GM18867 (cell line): Measurements from ENCODE around the gene FEZF2.

Experiments used
- ATAC-seq: cut with Tn5 transposase; IDR thresholded peaks from one replicate; pipeline ENCODE4 v1.9.1; 2021; ENCODE audit warnings: mild to moderate bottlenecking, moderate library complexity; ENCODE audit not compliant: unreplicated experiment

Gene FEZF2

DNA sequence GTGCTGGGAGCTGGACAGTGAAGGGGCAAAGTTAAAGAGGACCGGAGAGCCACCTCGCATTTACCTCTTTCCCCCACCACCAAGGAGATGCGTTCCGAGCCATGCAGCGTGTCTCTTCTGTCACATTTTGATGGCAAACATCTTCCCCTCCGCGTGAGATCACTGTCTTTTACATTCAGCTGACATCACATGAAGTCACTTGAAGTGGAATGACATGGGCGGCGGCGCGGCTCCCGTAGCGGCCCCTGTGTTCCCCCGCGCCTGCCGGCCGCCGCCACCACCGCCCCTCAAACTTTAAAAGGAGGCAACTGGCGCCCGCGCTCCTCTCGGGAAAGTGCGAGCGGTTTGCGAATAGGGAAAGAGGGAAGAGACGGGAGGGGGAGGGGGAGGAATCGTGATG, at the start of gene FEZF2:
Gene FEZF2, minus strand, starts transcription at position 336 of the 400 bp plus-strand sequence. CDS start 682 bp downstream, outside the sequence.
- no peak for ATAC-seq

DNA sequence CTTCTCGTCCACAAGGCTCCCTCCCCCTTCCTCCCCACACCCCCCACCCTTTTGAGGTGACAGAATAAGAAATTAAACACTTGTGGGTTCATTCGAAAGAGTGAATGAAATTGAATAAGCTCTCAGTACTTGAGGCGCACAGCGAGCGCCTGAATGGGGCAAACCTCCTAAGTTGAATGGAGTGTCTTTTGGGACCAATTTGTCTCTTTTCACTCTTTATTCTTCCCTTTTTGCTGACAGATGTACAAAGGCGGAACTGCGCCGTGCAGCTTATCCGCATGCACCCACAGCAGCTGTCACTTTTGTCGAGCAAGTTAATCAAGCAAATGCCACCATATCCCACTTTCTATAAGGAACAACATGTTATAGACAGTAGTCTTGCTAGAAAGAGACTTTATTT, 47.9 kb upstream of the FEZF2 start:
- no peak for ATAC-seq

DNA sequence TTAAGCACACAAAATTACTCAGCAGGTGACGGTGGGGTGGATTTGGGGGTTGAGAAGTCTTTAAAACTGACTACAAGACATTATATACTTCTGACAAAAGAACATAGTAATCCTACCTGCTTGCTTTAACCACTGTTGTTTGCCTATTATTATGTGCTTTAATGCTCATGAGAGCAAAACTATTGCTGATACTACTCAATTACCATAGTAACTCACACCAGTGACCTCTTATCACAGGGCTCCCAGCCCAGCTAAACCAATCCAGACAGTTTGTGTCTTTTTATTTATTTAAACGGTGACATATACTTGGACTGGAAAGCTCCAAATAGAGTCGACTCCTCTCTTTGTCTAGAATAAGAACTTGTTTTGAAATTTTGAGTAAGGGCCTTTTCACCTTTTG, 42.8 kb upstream of the FEZF2 start:
- ATAC-seq = no peak

DNA sequence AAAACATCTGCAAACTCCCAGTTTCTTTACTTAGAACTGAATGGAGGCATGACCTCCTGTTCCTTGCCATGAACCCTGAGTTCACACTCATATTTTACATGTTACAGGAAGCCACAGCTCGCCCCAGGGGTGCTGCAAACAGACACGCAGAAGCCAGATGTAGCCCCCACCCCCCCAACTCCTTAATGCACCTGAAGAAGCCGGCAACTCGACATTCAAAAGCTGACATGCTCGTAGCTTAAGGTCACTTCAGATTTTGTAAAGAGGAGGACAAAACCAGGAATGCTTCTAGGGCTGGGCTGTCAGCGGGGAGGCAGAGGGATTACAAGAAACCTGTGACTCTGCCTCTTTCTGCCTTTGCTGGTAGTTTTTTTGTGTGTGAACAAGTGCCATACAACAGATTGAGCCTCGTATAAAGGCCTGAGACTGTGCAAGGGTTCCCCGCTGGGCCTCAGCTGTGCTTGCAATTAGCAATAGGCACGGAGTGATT, 42.0 kb upstream of the FEZF2 start:
- ATAC-seq = no peak

DNA sequence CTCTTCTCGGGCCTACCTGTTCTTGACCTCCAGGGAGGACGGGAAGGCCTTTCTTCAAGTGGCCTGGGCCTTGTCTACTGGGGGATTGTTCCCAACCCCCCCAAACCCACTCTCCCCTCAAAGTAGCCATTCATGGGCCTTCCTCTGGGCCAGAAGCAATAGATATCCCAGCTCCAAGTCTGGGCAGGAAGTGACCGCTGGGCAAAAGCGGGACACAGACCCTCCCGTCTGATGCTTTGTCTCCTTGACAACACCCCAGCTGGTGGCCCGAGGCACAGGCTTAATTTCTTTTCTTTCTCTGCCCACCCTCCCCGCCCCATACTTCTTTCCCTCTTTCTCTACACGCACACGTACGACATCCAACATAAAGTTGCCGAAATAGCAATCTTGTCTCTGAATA, 41.4 kb upstream of the FEZF2 start:
- ATAC-seq = no peak

DNA sequence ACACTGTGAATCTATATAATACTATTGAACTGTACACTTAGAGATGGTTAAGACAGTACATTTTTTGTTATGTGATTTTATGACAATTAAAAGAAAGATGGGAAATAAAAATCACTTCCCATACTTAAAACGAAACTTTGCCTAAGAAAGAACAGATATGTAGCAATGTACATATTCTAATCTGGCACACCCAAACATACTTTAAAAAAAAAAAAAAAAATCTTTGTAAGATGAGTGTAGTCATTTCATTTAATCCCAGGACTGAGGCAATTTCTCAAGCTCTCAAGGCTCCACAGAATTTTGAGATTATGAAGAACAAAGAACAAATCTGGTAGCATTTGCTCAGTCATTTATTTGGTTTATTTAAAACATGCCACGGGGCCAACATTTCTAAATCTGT, 40.3 kb upstream of the FEZF2 start:
- ATAC-seq = no peak

DNA sequence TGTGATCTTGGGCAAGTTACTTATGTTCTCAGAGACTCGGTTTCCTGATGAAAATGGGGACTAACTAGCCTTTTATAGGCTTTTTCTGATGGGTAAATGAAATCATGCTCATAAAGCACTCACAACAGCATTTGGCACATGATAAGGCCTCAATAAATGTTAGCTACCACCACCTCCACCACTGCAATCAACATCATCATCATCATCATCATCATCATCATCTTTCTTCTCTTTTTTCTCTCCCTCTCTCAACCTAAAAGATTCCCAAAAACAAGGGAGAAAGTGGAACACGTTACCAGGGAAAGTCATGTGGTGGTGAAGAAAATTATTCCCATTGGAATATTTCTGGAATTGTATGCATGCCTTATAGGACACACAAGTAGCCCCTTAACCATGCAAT, 33.6 kb upstream of the FEZF2 start:
- no peak for ATAC-seq

DNA sequence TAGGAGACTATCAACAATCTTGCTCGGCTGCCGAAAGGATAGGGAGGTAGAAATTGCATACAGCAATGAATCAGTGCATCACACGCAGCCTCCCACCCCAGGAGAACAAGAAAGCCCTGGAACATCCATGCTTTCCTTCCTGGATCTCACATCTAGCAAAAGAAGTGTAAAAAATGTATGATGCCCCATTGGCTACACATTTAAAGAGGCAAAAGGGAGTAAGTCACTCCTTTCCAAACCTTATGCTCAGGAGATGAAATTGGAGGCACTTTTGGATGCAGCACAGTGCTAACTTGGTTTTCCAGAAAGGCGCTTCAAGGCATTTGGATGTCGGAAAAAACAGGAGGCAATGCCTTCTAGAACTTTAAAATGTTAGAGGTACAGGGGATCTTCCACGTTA, 32.2 kb upstream of the FEZF2 start:
- no peak for ATAC-seq

DNA sequence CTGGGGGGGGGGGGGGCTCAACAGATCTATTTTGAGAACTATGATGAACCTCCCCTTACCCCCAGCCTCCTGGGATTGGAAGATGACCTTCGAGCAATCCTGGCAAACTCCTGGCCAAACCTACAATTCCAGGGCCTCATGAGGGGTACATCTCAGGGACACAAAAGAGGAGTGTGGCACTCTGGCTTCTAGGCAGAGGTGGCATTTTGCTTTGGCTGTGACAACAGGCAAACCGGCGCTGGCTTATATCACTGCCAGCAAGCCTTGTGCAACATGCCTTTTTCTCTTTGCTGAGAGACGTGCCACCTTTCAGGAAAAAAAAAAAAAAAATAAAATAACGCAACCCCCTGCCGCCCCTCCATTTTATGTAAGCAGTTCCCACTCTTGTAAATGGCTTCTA, 31.8 kb upstream of the FEZF2 start:
- no peak for ATAC-seq

DNA sequence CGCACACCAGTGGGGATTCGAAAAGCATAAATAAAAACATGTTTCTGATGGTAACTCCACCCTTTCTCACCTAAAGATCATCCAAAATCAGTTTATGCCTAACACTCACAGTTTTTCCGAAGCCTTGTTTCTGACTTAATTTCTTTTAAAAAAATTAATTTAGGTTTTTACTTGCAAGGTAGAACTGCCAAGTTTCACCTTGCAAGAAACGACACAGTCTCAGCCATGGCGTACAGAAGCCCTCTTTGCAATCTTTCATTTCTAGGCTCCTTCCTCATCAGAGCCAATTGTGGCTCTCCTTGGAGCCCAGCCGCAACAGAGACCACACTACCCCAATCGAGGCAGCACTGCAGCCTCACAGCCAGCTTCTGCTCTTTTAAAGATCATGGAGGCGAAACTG, 31.0 kb upstream of the FEZF2 start:
- no peak for ATAC-seq

DNA sequence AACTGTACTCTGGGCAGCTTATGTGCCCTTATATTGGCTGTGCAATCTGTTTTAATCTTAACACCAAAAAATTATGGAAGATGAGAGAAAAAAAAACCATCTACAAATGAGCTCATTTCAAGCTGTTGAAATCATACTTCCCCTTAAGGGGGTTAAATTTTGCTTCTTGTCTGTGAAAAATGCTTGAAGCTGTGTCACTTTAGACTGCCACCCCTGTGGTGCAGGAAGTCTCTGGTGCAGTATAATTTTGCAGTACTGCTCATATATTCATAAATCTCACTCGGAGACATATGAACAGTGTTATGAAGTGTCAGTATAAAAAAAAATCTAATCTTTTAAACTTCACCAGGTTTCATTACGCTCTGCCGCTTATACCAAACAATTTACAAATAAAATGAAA, 30.4 kb upstream of the FEZF2 start:
- no peak for ATAC-seq

DNA sequence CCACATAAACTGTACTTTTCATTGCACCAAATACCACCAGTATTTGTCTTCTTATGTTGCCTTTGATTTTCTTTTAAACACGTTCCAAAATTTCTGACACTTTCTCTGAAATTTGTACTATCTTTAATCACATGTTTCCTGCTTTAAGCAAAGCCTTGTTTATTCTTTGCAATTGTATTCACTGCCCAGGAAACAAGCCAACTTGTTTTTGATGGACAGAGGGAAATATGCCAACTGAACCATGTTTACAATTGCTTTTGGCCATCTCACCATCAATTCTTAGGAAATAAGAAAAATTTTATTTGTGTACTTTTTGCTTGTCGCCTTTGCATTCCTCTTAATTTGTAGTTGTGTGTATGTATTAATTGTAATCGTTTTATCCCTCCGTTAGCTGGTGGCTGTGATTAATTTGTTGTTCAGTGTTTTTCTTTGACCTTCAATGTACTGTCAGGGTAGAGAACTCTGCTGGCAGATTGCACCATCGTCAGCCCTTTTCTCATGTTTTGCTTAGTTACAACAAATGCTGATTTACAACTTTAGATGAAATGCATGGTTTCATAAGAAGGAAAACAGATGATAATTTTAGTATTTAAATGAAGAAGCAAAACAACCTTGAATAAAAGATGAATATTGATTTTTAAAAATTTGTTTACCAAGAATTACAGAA, 19.4 kb upstream of the FEZF2 start:
- ATAC-seq = no peak

DNA sequence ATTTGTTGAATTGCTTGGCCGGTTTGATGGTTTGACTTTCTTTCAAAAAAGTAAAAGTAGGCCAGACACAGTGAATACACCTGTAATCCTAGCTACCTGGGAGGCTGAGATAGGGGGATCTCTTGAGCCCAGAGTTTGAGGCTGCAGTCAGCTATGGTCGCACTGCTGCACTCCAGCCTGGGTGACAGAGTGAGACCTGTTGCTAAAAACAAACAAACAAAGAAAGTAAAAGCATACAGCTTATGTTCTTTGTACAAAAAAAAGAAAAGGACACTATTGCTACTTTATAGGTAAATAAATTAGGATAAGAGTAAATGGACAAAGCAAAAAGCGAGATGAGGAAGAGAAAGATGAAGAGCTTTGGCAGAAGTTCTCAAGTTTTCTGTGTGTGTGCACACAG, 13.9 kb upstream of the FEZF2 start:
- ATAC-seq = no peak

DNA sequence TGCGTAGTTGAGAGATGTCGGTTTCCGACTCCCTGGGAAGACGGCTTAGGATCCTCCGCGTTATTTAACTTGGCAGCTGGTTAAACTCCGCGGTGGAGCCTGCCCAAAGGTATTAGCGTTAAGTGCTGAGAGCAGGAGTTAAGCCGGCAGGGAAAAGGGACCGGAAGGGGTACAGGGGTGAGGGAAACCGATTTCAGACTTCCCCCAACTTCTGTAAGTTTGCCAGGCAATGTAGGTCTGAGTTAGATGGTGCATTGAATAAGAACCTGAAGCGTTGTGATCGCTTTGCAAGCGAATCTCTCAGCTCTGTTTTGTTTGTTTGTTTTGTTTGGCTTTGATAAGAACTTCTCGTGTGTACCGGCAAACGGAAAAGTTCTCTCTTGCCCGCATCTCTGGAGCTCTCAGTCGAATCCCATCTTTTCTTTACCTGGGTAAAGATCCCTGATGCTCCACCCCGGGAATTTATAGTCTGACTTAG, 6.0 kb upstream of the FEZF2 start:
- ATAC-seq = no peak

DNA sequence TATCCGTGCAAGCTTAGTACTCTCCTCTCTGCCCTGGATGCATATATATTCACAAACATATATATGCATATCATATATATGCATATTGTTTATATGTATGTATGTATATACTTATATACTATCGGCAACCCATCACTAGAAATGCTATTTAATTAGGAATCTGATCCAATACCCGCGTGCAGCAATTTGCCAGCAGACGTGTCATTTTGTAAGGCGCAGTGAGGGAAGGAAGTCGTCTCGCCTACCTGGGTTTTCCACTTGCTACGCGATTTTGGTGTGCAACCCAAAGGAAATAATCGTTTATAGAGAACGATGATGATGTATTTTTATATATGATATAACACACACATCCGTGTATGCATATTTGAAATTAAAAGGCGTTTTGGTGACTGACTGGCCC, 5.6 kb upstream of the FEZF2 start:
- ATAC-seq = no peak

DNA sequence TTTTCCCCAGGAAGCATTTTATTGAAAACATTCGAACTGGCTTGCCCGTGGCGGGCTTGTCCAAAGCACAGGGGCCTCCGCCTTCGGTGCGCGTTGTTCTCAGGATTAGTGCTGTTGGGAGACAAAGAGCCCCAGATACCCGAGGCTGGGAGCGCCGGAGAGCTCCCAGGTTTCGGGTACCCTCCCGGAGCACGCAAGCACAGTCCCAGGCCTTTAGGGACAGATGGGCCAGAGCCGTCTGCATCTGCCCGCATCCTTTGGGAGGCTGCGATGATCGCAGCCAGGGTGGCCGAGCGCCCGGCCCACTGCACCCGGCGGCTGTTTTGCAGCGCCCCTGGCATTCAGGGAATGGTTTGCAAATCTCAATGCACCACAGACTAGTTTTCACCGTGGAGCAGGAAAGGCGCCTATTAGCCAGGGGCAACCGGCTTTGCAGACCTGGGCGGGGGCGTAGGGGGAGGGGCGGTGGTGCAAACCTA, 5.0 kb upstream of the FEZF2 start:
- no peak for ATAC-seq

DNA sequence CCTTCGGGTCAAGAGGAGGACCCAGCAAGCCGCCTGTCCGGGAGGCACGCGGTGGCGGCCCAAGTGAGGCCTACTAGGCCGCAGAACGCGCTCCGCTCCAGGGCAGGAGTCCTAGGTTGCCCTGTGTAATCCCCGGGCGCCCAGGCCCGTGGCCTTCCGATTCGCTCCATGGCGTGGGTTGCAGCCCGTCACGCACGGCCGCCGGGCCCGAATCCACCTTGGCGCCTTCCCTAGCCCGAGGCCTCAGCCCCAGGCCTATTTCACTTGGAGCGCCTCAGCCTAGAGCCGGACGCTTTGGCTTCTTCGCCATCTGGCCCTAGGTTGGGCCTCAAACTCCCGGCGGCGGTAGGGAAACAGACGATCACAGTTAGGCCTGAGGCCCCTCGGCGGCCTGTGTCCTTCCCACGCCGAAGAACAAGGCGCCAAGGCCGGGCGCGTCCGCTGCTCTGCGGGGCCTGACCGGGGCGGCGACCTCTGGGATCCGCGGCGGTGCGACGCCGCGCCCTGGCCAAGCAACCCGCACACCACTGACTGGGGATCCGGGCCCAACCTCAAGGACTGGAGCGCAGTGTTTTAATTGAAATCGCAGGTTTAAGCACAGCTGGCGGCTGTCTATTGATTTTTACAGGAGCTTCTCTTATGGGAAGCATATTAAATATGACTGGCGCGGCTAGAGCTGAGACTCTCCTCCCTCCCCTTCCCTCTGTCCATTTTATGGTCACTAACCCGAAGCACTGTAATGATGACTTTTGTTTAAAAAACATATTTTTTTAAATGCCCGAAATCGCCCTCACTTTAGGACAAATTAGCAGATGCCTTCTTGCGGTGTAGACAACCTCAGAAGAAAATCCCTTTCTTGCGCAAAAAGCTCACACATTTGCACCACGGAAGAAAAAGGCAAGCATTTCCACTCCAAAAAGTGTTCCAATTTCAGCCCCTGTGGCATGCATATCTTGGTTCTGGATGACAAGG, 3.8 kb upstream of the FEZF2 start:
- ATAC-seq = no peak

DNA sequence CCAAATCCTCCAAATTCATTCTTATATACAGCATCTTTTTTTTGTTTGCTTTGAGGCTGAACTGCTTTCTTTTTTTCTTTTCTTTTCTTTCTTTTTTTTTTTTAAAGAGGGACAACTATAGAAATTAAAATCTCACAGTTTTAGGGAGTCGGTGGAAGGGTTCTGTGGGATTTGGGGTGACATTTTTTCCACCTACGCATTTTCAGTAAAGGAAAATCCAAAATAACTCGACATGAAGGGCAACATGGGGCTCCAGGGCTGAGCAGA, 3.0 kb upstream of the FEZF2 start:
- no peak for ATAC-seq

DNA sequence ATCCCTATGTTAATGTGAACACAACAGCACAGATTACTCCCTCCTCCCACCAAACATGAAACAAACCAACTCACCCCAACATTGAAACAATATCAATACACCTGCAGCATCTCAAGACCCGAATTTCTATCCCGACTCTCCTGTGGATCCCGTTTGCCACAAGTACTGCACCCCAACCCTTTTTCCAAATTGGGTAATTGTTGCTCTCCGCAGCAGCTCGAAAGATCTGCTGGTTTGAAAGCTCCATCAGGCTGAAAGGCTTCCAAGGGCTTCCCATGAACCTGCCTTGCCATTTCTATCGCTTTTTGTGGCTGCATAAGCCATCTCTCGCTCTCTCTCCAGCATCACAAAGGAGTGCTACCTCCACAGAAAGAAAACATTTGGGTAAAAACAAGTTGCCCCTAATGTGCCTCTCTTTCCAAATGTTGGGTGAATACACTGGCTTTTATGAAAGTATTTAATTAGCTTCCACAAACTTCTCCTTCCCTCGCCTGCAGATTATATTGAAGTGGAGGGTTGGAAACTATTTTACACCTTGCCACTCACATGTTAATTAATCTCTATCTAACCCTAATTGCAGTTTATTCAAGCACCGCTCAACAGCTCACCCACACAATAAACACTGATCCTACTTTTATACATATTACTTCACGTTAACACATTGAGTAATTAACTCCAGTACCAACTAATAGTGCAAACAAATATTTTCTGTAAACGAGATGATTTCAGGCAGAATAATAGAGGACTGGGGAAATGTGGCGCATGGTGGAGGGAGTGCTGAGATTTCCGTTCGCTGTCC, 2.5 kb upstream of the FEZF2 start:
- ATAC-seq = no peak

DNA sequence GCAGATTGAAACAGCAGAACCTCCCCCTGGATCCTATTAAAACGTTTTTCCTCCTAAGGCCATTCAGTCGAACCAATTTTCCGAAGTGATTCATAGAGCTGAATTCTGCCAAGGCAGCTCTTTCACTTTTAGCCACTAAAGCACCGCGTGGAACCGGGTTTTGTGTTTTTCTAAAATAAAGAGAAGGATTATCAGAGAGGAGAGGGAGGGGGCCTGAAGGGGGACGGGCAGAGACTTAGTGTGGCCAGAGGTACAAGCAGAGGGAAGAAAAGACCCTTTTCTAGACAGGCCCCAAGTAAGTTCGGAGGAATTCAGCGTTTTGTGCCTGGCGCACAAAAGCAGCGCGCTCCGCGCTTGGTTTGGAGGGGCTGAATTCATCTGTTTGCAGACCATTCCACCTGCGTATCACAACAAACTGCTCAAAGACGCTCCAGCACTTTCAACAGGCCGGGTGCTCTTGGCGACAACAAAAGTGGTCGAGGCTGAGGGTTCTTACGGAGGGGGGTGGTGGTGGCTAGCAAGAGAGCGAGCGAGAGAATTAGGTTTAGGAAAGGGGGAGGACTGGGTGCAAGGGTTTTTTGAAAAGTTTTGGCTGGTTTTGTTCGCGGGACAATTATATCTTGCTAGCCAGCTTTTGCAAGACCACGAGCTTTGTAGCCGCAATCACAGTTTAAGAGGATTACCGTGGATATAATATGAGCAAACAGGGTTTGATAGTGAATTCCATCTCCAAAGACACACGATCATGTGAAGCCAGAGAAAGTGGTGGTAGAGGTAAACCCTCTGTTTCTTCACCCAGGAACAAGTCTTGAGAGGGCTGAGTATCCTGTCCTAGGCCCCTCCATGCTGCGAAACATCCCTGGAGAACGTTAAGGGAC, 1.2 kb upstream of the FEZF2 start:
- no peak for ATAC-seq
